IPS-15b (cell line): ENCODE results near the gene PLEKHA7.

Source experiments
- H3K27me3 ChIP-seq: one replicate; pipeline ENCODE4 v1.6.1; 2013; ENCODE audit warnings: low read length; ENCODE audit not compliant: control insufficient read depth, insufficient read depth
- H3K36me3 ChIP-seq: one replicate; pipeline ENCODE4 v1.6.1; 2013; ENCODE audit warnings: low read length; ENCODE audit not compliant: control insufficient read depth, insufficient read depth
- H3K4me1 ChIP-seq: one replicate; pipeline ENCODE4 v1.6.1; 2013; ENCODE audit warnings: mild to moderate bottlenecking, low read length; ENCODE audit not compliant: control insufficient read depth, insufficient read depth
- H3K4me3 ChIP-seq: one replicate; pipeline ENCODE4 v1.5.1; 2013; ENCODE audit warnings: low read depth, low read length
- H3K9ac ChIP-seq: one replicate; pipeline ENCODE4 v1.6.1; 2013; ENCODE audit warnings: low read depth, mild to moderate bottlenecking, low read length
- H3K9me3 ChIP-seq: one replicate; pipeline ENCODE4 v1.6.1; 2013; ENCODE audit warnings: mild to moderate bottlenecking, low read length; ENCODE audit not compliant: control insufficient read depth, insufficient read depth

The PLEKHA7 gene

GRCh38 chr11:16776711-16777612, 237.3 kb downstream of the PLEKHA7 start:
- Histone ChIP-seq H3K27me3 (no peaks in the 10 kb centered on the region), H3K9me3 (no peaks in the 10 kb centered on the region), H3K4me3 (no peak overlapping the region), H3K36me3 (no peaks in the 10 kb centered on the region), H3K9ac (no peak overlapping the region), H3K4me1 (no peaks in the 10 kb centered on the region)

GRCh38 chr11:16775614-16776283, 238.5 kb downstream of the PLEKHA7 start:
- H3K27me3 ChIP-seq = no peaks in the 10 kb centered on the region
- H3K9me3 ChIP-seq = no peaks in the 10 kb centered on the region
- H3K9ac ChIP-seq = no peak overlapping the region
- no peak overlapping the region for H3K4me3 ChIP-seq
- H3K36me3 ChIP-seq = no peaks in the 10 kb centered on the region
- no peaks in the 10 kb centered on the region for H3K4me1 ChIP-seq

- no peaks in the 10 kb centered on the region for H3K36me3 ChIP-seq
- no peaks in the 10 kb centered on the region for H3K27me3 ChIP-seq
- H3K4me3 ChIP-seq = no peak overlapping the region
- H3K9me3 ChIP-seq = no peaks in the 10 kb centered on the region
- no peak overlapping the region for H3K9ac ChIP-seq
- no peaks in the 10 kb centered on the region for H3K4me1 ChIP-seq
These were observed 239.1 kb downstream of the PLEKHA7 start for GRCh38 chr11:16774936-16775613.

- Histone ChIP-seq H3K27me3 (no peaks in the 10 kb centered on the region), H3K9ac (no peak overlapping the region), H3K4me1 (no peaks in the 10 kb centered on the region), H3K4me3 (no peak overlapping the region), H3K9me3 (no peaks in the 10 kb centered on the region), H3K36me3 (no peaks in the 10 kb centered on the region)
These were observed 240.0 kb downstream of the PLEKHA7 start for GRCh38 chr11:16773981-16774935.

- H3K27me3 ChIP-seq = no peaks in the 10 kb centered on the region
- H3K9me3 ChIP-seq = no peaks in the 10 kb centered on the region
- no peaks in the 10 kb centered on the region for H3K4me1 ChIP-seq
These were observed 242.1 kb downstream of the PLEKHA7 start for GRCh38 chr11:16772141-16772512.

GRCh38 chr11:16771350-16772140, 242.7 kb downstream of the PLEKHA7 start:
- H3K9ac ChIP-seq = no peak overlapping the region
- no peaks in the 10 kb centered on the region for H3K36me3 ChIP-seq
- no peaks in the 10 kb centered on the region for H3K27me3 ChIP-seq
- no peaks in the 10 kb centered on the region for H3K4me1 ChIP-seq
- no peaks in the 10 kb centered on the region for H3K9me3 ChIP-seq
- no peak overlapping the region for H3K4me3 ChIP-seq

More at GRCh38 chr11:16772141-16772512, 242.1 kb downstream of the PLEKHA7 start:
- no peak overlapping the region for H3K4me3 ChIP-seq
- no peak overlapping the region for H3K9ac ChIP-seq
- H3K36me3 ChIP-seq = no peaks in the 10 kb centered on the region

- Histone ChIP-seq H3K9me3 (no peaks in the 10 kb centered on the region), H3K4me1 (no peaks in the 10 kb centered on the region), H3K9ac (no peak overlapping the region), H3K36me3 (no peaks in the 10 kb centered on the region), H3K4me3 (no peak overlapping the region), H3K27me3 (no peaks in the 10 kb centered on the region)
These were observed 244.2 kb downstream of the PLEKHA7 start for GRCh38 chr11:16770016-16770415.

GRCh38 chr11:16769386-16769785, 244.8 kb downstream of the PLEKHA7 start:
- Histone ChIP-seq H3K4me1 (no peaks in the 10 kb centered on the region), H3K9ac (no peak overlapping the region), H3K9me3 (no peaks in the 10 kb centered on the region), H3K36me3 (no peaks in the 10 kb centered on the region), H3K4me3 (no peak overlapping the region), H3K27me3 (no peaks in the 10 kb centered on the region)

- Histone ChIP-seq H3K9ac (no peak overlapping the region), H3K27me3 (no peaks in the 10 kb centered on the region), H3K4me3 (no peak overlapping the region), H3K4me1 (no peaks in the 10 kb centered on the region), H3K9me3 (no peaks in the 10 kb centered on the region), H3K36me3 (no peaks in the 10 kb centered on the region)
These were observed 246.3 kb downstream of the PLEKHA7 start for GRCh38 chr11:16767957-16768356.

GRCh38 chr11:16767137-16767536, 247.1 kb downstream of the PLEKHA7 start:
- H3K9ac ChIP-seq = no peak overlapping the region
- H3K36me3 ChIP-seq = no peaks in the 10 kb centered on the region
- H3K4me1 ChIP-seq = no peaks in the 10 kb centered on the region
- no peak overlapping the region for H3K4me3 ChIP-seq
- H3K27me3 ChIP-seq = no peaks in the 10 kb centered on the region
- H3K9me3 ChIP-seq = no peaks in the 10 kb centered on the region
